Heart left ventricle (tissue), 16 donors: ENCODE measurements around the gene RAP2C. TPM values are rescaled to one million over a fixed set of nuclear protein-coding genes. Genes with fewer than 3 reads are reported as not detected.

ENCODE experiments used
- ATAC-seq, 4 donors: fragments of 200-7000 bp; cut with Tn5 transposase; one replicate each; pipeline ENCODE4 v1.9.1; 2020 to 2022; ENCODE audit warnings: moderate library complexity in 4 of 4, mild to moderate bottlenecking in 3 of 4, moderate number of reproducible peaks in 1 of 4
- DNase-seq, 5 donors: peaks; one replicate each; pipeline ENCODE4 v3.0.0-alpha.2; 2020
- H3K27ac ChIP-seq, 12 donors: fragments of 200-600 bp; sonication (generic) in 4 of 12; one replicate each; pipeline versions ENCODE4 v1.5.0 to v1.8.0; 2016 to 2022; ENCODE audit warnings: mild to moderate bottlenecking in 2 of 12
- H3K27me3 ChIP-seq, 9 donors: fragments of 200-600 bp; sonication (generic) in 2 of 9; one replicate each; pipeline versions ENCODE4 v1.5.1 to v1.8.0; 2016 to 2022; ENCODE audit warnings: mild to moderate bottlenecking in 3 of 9
- H3K36me3 ChIP-seq, 9 donors: fragments of 200-600 bp; sonication (generic) in 2 of 9; one replicate each; pipeline versions ENCODE4 v1.5.0 to v1.8.0; 2018 to 2022; ENCODE audit warnings: mild to moderate bottlenecking in 2 of 9
- H3K4me1 ChIP-seq, 12 donors: fragments of 200-600 bp; sonication (generic) in 4 of 12; one replicate each; pipeline versions ENCODE4 v1.5.0 to v1.8.0; 2016 to 2022; ENCODE audit warnings: mild to moderate bottlenecking in 3 of 12
- H3K4me3 ChIP-seq, 12 donors: fragments of 200-600 bp; sonication (generic) in 4 of 12; one replicate each; pipeline versions ENCODE4 v1.5.0 to v1.8.0; 2017 to 2022; ENCODE audit warnings: mild to moderate bottlenecking in 9 of 12, moderate library complexity in 4 of 12
- H3K9me3 ChIP-seq, 12 donors: fragments of 200-600 bp; sonication (generic) in 4 of 12; one replicate each; pipeline versions ENCODE4 v1.5.0 to v1.8.0; 2016 to 2022; ENCODE audit warnings: mild to moderate bottlenecking in 1 of 12
- POLR2A ChIP-seq, 2 donors: fragments of 450-650 bp; IDR thresholded peaks; one replicate each; pipeline ENCODE4 v1.6.1; 2017; ENCODE audit warnings: antibody characterized with exemption in 2 of 2, mild to moderate bottlenecking in 2 of 2, moderate library complexity in 2 of 2
- WGBS, 4 donors: extraction: QIAGEN DNeasy Blood & Tissue Kit in 2 of 4; methylation state at CpG; one replicate each; pipeline versions ENCODE4 v1.1.5 to v1.1.7; 2013 to 2018; 5-methylcytosine and 5-hydroxymethylcytosine counted together
- intact Hi-C, 10 donors: fragments of 100-400 bp; cut with DNase I; formaldehyde crosslinking; loops; one replicate each; pipeline versions ENCODE4 v1.11.1 to v1.14.2; 2022
- polyA plus RNA-seq, 2 donors: library from polyadenylated mRNA; stranded (reverse); fragments of 200-250 nt; gene quantifications; one replicate each; pipeline ENCODE4 v1.2.3, GENCODE V29; 2013
- total RNA-seq, 9 donors: library from RNA; depleted of rRNA in 2 of 9; stranded (reverse); fragments of >200 nt in 2 of 9; fragmentation: NEBNext Ultra II Directional in 3 of 9; extraction: Animal tissue kit (Norgen Biotek cat#: 25700) in 3 of 9; gene quantifications; one replicate each; pipeline versions ENCODE4 v1.1.0 to v1.2.4, GENCODE V29; 2016 to 2023
- TF ChIP-seq, protein P1 (sequence below), 12 donors: fragments of 200-600 bp; sonication (generic) in 4 of 12; IDR thresholded peaks; one replicate each; pipeline versions ENCODE4 v1.5.0 to v1.8.0; 2018 to 2022; ENCODE audit warnings: antibody characterized with exemption in 12 of 12, mild to moderate bottlenecking in 5 of 12
- donor health status: ischemic (EF 13 %, LVEDD 7.1; RV severe dilation, severe dysfunction).
- donor health status: healthy with polysubstance abuse.
- donor health status: DM: no; HTN: yes; CAD: no.
- donor health status: DM: no; HTN: no; CAD: no.
- donor health status: ischemic (EF 25% LVEDD 6.9; RV normal size, moderate dysfunction).
- donor health status: ischemic (EF 25% LVEDD 5.7; RV mildly dilated, moderate dysfunction).
- donor health status: healthy.
- donor health status: DM: yes; HTN: yes; CAD: no.
- donor health status: ischemic (EF 35%, LVEDD 5.7; RV mildly dilated, moderate dysfunction).
- donor health status: nonischemic (EF 11% LVEDD 7.7; RV severe dilation, severe dysfunction).
- donor health status: DM: yes; HTN: yes; CAD: no.
- donor health status: PGD.
- donor health status: ischemic (EF 29% LVEDD 5.4; RV normal size, mild dysfunction).
- donor health status: nonischemic (EF 23%, LVEDD 6.1; RV moderate dilation, normal function).

Gene RAP2C
- total and polyA plus RNA-seq, 11 donors: 8.2 to 23.6 (median 15.8) TPM

DNA sequence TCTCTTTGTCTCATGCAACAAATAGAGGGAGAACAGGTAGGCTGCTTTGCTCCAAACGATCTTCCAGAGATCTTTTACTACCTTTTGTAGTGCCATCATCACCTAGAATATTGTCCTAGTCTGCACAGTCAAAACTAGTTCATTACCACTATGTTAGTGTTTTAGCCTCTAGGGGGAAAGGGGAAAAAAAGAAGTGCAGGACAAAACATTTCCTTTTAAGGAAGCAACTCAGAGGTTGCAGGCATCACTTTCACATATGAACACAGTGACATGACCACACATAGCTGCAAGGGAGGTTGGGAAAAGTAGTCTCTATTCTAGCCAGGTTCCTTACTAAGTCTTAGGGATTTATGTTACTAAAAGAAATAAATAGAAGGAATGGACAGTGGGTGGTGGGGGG lies 39.3 kb upstream of the RAP2C start:
- intact Hi-C loops: no loop called here
- H3K27ac ChIP-seq: no peak overlapping the region
- H3K9me3 ChIP-seq: no peaks in the 10 kb centered on the region
- ATAC-seq: no peak
- WGBS, 4 donors: 56 to 92% (median 85%) methylated on average over 1 of the region's 1 CpG
- peaks cover 0 to 3% (median 0%) of the 10 kb centered on the region in 9 donors for H3K27me3 ChIP-seq
- no peaks in the 10 kb centered on the region for H3K36me3 ChIP-seq
- TF ChIP-seq, protein P1, sequence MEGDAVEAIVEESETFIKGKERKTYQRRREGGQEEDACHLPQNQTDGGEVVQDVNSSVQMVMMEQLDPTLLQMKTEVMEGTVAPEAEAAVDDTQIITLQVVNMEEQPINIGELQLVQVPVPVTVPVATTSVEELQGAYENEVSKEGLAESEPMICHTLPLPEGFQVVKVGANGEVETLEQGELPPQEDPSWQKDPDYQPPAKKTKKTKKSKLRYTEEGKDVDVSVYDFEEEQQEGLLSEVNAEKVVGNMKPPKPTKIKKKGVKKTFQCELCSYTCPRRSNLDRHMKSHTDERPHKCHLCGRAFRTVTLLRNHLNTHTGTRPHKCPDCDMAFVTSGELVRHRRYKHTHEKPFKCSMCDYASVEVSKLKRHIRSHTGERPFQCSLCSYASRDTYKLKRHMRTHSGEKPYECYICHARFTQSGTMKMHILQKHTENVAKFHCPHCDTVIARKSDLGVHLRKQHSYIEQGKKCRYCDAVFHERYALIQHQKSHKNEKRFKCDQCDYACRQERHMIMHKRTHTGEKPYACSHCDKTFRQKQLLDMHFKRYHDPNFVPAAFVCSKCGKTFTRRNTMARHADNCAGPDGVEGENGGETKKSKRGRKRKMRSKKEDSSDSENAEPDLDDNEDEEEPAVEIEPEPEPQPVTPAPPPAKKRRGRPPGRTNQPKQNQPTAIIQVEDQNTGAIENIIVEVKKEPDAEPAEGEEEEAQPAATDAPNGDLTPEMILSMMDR (IDR thresholded peaks at IDR 0.05): no peak
- TF ChIP-seq POLR2A (IDR thresholded peaks at IDR 0.05): no peak
- no peak for DNase-seq
- no peak overlapping the region for H3K4me3 ChIP-seq
- H3K4me1 ChIP-seq: no peaks in the 10 kb centered on the region

DNA sequence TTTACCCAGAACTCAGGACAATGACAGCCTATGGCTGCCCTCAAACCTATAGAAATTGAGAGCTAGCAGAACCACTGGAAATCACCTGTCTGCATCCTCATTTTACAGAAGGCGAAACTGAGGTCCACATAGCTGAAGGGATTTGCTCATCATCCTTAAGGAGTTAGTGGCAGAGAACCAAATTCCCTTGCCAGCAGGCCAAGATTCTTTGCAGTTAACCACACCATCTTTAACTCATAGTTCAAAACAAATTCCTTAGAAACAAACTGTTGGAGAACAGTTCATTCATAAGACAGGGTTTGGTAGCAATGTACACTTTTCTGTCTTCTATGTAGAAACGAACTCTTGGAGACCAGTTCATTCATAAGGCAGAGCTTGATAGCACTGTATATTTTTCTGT lies 37.9 kb upstream of the RAP2C start:
- WGBS, 4 donors: 71 to 96% (median 84%) methylated on average over 2 of the region's 2 CpGs
- intact Hi-C loops: no loop called here
- TF ChIP-seq POLR2A (IDR thresholded peaks at IDR 0.05): no peak
- TF ChIP-seq, protein P1 (IDR thresholded peaks at IDR 0.05): no peak

DNA sequence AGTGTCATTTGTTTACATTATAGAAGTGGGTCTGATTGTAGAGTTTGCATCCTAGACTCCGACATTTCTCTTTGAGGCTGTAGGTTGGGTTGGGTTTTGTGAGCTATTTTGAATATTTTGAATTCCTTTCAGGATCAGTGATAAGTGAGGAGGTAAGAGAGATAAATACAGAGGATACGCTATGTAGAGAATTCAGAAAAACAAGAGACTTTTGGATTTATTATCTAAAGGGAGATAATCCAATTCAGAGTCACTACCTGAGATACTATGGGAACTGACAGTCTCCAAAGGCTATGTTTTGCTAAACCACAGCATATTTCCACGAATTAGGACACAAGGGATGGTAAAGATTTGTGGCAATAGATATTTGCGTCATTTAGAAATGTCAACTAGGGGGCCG lies 16.9 kb upstream of the RAP2C start:
- ATAC-seq (no peak), DNase-seq (no peak)
- Histone ChIP-seq H3K27me3 (peaks cover 0 to 5% (median 0%) of the 10 kb centered on the region in 9 donors), H3K9me3 (no peaks in the 10 kb centered on the region), H3K27ac (no peak overlapping the region), H3K36me3 (no peaks in the 10 kb centered on the region), H3K4me3 (no peak overlapping the region), H3K4me1 (no peaks in the 10 kb centered on the region)
- TF ChIP-seq POLR2A (IDR thresholded peaks at IDR 0.05): no peak
- TF ChIP-seq, protein P1 (IDR thresholded peaks at IDR 0.05): no peak
- intact Hi-C loops: no loop called here
- WGBS, 4 donors: 86 to 97% (median 93%) methylated on average over 5 of the region's 5 CpGs

More for the DNA sequence above, 37.9 kb upstream of the RAP2C start:
- Histone ChIP-seq H3K27me3 (peaks cover 0 to 5% (median 0%) of the 10 kb centered on the region in 9 donors), H3K4me3 (no peak overlapping the region), H3K36me3 (no peaks in the 10 kb centered on the region), H3K9me3 (no peaks in the 10 kb centered on the region), H3K27ac (no peak overlapping the region), H3K4me1 (no peaks in the 10 kb centered on the region)
- DNase-seq (no peak), ATAC-seq (no peak)

DNA sequence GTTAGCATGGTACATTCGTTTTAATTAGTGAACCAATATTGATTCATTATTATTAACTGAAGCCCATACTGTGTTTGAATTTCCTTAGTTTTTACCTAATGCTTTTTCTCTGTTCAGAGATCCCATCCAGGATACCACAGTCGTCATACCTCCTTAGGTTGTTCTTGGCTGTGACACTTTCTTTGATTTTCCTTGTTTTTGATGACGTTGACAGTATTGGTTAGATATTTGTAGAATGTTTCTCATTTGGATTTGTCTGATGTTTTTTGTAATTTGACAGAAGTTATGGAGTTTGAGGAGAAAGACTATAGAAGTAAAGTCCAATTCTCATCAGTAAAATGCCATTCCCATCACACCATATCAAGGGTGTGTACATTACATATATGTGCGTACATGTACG lies 16.2 kb upstream of the RAP2C start:
- H3K27ac ChIP-seq: no peak overlapping the region
- H3K4me1 ChIP-seq: no peaks in the 10 kb centered on the region
- no peak for ATAC-seq
- intact Hi-C loops: no loop called here
- H3K36me3 ChIP-seq: no peaks in the 10 kb centered on the region
- no peak overlapping the region for H3K4me3 ChIP-seq
- TF ChIP-seq, protein P1 (IDR thresholded peaks at IDR 0.05): no peak
- TF ChIP-seq POLR2A (IDR thresholded peaks at IDR 0.05): no peak
- no peak for DNase-seq
- no peaks in the 10 kb centered on the region for H3K9me3 ChIP-seq
- peaks cover 0 to 5% (median 0%) of the 10 kb centered on the region in 9 donors for H3K27me3 ChIP-seq
- 68 to 93% (median 82%) methylated on average over 5 of the region's 5 CpGs for WGBS, 4 donors
